AG09309 (cell line): ENCODE measurements around the gene IP6K1.

Source experiments
- DNase-seq: peaks from one replicate; pipeline ENCODE4 v3.0.0-alpha.2; 2010; ENCODE audit warnings: low read depth
- H3K4me3 ChIP-seq: 2 replicates; pipeline ENCODE4 v1.5.1; 2011; ENCODE audit warnings: mild to moderate bottlenecking, low read depth, low read length, moderate library complexity; ENCODE audit not compliant: control insufficient read depth
- TF ChIP-seq, protein P1 (sequence below): IDR thresholded peaks from 2 replicates; pipeline ENCODE4 v1.5.1; 2011; ENCODE audit warnings: mild to moderate bottlenecking, low read depth, low read length, inconsistent platforms; ENCODE audit not compliant: insufficient read depth, control insufficient read depth; ENCODE audit errors: missing control alignments

The IP6K1 gene

DNA sequence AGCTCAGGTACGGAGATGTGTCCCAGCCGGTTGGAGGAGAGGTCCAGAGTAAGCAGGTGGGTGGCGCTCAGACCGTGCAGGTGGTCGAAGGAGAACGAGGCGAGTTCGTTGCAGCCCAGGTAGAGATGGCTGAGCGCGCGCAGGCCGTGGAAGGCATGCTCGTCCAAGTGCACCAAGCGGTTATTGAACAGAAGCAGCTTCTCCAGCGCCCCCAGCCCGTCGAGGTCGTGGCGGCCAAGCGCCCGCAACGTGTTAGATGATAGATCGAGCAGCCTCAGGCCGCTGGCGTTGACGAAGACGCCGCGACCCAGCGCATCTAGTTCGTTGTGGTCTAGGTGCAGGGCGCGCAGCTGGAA lies 67.5 kb downstream of the IP6K1 start:
- TF ChIP-seq, protein P1, sequence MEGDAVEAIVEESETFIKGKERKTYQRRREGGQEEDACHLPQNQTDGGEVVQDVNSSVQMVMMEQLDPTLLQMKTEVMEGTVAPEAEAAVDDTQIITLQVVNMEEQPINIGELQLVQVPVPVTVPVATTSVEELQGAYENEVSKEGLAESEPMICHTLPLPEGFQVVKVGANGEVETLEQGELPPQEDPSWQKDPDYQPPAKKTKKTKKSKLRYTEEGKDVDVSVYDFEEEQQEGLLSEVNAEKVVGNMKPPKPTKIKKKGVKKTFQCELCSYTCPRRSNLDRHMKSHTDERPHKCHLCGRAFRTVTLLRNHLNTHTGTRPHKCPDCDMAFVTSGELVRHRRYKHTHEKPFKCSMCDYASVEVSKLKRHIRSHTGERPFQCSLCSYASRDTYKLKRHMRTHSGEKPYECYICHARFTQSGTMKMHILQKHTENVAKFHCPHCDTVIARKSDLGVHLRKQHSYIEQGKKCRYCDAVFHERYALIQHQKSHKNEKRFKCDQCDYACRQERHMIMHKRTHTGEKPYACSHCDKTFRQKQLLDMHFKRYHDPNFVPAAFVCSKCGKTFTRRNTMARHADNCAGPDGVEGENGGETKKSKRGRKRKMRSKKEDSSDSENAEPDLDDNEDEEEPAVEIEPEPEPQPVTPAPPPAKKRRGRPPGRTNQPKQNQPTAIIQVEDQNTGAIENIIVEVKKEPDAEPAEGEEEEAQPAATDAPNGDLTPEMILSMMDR: no peak
- DNase-seq: no peak
- peak overlapping the region; percentile 42 for H3K4me3 ChIP-seq

DNA sequence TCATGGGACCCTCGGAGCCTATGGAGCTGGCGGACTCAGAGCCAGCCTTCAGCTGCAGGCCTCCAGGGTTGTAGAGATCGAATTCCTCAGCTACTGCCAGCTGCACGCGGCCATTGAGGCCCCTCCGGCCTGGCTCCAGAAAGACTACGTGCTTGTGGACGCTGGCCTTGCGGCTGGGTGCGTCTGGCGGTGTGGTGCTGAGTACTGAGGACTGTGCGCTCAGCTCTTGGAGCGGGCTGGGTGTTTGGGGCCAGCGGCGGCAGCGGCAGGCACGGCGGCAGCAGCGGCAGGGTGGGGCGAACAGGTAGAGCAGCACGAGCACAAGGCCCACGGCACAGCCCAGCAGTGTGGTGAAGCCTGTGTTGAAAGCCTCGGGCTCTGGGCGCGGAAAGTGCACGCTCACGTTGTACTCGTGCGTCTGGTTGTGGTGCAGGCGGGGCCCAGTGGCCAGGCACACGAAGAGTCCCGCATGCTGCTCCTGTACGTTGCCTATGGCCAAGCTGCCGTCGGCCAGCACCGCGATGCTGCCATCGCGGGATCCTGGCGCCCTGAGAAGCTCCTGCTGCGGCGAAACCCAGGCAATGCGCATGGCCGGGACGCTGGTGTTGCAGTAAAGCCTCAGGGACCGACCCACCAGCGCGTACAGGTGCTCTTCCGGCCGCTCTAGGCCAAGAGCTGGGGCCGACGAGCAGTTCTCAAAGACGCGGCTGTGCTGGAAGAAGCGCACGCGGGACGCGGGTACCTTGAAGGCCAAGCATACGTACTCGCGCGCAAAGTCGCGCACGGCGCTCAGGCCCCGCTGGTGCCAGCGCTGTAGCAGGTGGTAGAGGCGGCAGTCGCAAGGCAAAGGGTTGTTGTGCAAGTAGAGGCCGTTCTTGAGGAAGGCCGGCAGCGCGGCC lies 68.1 kb downstream of the IP6K1 start:
- TF ChIP-seq, protein P1: no peak
- no peak for DNase-seq
- no peak overlapping the region for H3K4me3 ChIP-seq

DNA sequence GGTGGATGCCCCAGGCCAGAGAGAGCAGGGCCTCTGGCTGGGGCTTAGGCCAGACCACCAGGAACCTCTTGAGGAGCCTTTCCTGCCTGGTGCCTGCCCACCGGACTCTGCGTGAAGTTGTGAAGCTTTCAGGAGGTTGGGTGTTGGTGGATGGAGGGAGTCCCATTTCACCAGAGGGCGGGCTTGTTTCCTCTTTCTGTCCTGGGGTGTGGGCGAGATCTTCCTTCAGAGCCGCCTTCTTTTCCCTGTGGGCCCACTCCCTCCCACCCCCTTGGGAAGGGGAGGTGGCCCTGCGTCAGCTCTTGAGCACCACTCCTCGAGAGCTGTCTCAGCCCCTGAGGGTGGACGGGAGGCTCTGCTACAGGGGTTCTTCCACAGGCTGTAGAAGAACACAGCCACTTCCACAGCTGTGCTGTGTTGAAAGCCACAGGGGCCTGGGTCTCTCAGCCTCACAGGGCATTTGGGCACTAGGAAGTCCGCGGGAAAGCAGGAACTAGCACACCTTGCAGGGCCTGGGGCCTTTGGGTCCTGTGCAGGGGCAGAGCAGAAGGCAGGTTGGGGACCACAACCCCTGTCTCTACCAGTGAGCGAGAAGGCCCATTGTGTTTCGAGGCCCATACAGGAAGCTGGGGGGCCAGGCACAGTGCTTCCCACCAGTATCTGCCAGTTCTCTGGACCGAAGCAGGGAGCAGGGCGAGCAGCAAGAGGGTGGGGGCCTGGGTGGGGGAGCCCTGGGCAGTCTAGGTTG lies 69.0 kb downstream of the IP6K1 start:
- no peak overlapping the region for H3K4me3 ChIP-seq
- TF ChIP-seq, protein P1: no peak
- DNase-seq: no peak

DNA sequence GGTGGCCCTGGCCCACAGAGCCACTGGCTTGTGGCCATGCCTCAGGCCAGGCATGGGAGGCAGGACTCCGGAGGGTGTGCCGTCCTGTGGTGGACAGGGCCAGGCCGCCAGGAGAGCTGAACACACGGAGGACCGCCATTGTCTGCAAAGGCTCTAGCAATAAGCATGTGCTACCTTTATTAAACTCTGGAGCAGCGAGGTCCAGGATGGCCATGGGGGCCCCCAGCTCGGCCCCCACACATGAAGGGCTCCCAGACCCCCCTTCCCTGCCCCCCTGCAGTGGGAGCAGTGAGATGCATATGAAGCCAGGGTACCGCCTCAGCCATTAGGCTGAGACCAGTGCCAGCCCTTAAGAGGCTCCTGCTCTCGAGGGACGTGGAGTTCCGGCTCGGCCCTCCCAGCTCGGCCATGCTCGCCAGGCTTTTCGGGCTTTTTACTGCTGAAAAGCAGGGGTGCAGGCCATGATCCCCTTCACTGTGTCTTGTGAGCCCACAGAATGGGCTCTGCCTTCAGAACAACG lies 69.6 kb downstream of the IP6K1 start:
- TF ChIP-seq, protein P1: no peak
- DNase-seq: no peak
- no peak overlapping the region for H3K4me3 ChIP-seq

DNA sequence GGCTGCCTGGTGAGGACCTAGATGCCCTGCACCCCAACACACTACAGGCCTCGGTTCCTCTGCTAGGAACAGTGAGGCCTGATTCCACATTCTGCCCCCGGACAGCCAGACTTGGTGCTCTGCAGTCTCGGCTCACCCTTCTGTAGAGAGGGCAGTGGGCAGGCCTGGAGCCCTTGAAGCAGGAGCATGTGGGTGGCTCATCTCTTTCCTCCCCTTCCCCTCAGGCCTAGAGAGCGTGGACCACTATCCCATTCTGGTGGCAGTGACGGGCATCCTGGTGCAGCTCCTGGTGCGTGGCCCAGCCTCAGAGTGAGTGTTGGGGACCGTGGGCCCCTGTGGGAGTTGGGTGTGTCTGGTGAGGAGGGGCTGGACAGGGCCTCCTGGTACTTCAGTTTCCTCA lies 70.2 kb downstream of the IP6K1 start:
- DNase-seq: no peak
- H3K4me3 ChIP-seq: no peak overlapping the region
- TF ChIP-seq, protein P1: no peak

DNA sequence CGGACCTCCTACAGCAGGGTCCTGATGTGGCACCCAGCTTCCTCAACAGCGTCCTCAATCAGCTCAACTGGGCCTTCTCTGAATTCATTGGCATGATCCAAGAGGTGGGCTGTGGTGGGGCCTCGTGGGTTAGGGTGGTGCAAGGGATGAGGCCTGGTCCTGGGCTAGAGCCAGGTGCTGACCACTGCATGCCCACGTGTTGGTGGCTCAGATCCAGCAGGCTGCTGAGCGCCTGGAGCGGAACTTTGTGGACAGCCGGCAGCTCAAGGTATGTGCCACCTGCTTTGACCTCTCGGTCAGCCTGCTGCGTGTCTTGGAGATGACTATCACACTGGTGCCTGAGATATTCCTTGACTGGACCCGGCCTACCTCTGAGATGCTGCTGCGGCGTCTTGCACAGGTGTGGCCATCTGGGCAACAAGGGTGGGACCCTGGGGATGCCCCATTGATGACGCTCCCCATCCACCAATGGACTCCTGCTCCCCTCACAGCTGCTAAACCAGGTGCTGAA lies 70.7 kb downstream of the IP6K1 start:
- DNase-seq: no peak
- no peak overlapping the region for H3K4me3 ChIP-seq
- TF ChIP-seq, protein P1: no peak
